Ishikawa (cell line): ENCODE results near the gene RBM38.

ENCODE experiments used
- CEBPB ChIP-seq: IDR thresholded peaks from 2 replicates; pipeline ENCODE4 v1.6.1; 2012
- CREB1 ChIP-seq: IDR thresholded peaks from 2 replicates; pipeline ENCODE4 v1.6.1; 2012; ENCODE audit warnings: low read depth
- EGR1 ChIP-seq: IDR thresholded peaks from 2 replicates; pipeline ENCODE4 v1.6.1; 2012
- EP300 ChIP-seq: IDR thresholded peaks from 2 replicates; pipeline ENCODE4 v1.6.1; 2012; ENCODE audit warnings: borderline replicate concordance
- FOXM1 ChIP-seq: IDR thresholded peaks from 2 replicates; pipeline ENCODE4 v1.6.1; 2012; ENCODE audit warnings: low read depth, borderline replicate concordance
- NFIC ChIP-seq: IDR thresholded peaks from 2 replicates; pipeline ENCODE4 v1.6.1; 2012
- RAD21 ChIP-seq: IDR thresholded peaks from 2 replicates; pipeline ENCODE4 v1.6.1; 2012; ENCODE audit warnings: low read depth
- TAF1 ChIP-seq: IDR thresholded peaks from 2 replicates; pipeline ENCODE4 v1.6.1; 2012; ENCODE audit warnings: low read depth, mild to moderate bottlenecking
- TCF12 ChIP-seq: IDR thresholded peaks from 2 replicates; pipeline ENCODE4 v1.6.1; 2012; ENCODE audit warnings: low read depth
- TEAD4 ChIP-seq: IDR thresholded peaks from 2 replicates; pipeline ENCODE4 v1.6.1; 2012
- YY1 ChIP-seq: IDR thresholded peaks from 2 replicates; pipeline ENCODE4 v1.6.1; 2012; ENCODE audit warnings: low read depth
- ZBTB7A ChIP-seq: IDR thresholded peaks from 2 replicates; pipeline ENCODE4 v1.6.1; 2012; ENCODE audit warnings: low read depth
- TF ChIP-seq, protein P1 (sequence below): IDR thresholded peaks from 2 replicates; pipeline ENCODE4 v1.6.1; 2012; ENCODE audit warnings: low read depth, mild to moderate bottlenecking
- TF ChIP-seq, protein P2 (sequence below): IDR thresholded peaks from 2 replicates; pipeline ENCODE4 v1.6.1; 2012
- TF ChIP-seq, protein P3 (sequence below): IDR thresholded peaks from 2 replicates; pipeline ENCODE4 v1.6.1; 2012

Gene RBM38

GRCh38 chr20:57390604-57391438 lies at the start of gene RBM38:
Gene RBM38 (plus strand): TSS chr20:57391396. CDS start chr20:57391582, 186 bp downstream.
- TF ChIP-seq, protein P1, sequence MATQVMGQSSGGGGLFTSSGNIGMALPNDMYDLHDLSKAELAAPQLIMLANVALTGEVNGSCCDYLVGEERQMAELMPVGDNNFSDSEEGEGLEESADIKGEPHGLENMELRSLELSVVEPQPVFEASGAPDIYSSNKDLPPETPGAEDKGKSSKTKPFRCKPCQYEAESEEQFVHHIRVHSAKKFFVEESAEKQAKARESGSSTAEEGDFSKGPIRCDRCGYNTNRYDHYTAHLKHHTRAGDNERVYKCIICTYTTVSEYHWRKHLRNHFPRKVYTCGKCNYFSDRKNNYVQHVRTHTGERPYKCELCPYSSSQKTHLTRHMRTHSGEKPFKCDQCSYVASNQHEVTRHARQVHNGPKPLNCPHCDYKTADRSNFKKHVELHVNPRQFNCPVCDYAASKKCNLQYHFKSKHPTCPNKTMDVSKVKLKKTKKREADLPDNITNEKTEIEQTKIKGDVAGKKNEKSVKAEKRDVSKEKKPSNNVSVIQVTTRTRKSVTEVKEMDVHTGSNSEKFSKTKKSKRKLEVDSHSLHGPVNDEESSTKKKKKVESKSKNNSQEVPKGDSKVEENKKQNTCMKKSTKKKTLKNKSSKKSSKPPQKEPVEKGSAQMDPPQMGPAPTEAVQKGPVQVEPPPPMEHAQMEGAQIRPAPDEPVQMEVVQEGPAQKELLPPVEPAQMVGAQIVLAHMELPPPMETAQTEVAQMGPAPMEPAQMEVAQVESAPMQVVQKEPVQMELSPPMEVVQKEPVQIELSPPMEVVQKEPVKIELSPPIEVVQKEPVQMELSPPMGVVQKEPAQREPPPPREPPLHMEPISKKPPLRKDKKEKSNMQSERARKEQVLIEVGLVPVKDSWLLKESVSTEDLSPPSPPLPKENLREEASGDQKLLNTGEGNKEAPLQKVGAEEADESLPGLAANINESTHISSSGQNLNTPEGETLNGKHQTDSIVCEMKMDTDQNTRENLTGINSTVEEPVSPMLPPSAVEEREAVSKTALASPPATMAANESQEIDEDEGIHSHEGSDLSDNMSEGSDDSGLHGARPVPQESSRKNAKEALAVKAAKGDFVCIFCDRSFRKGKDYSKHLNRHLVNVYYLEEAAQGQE = no peak
- TF ChIP-seq, protein P2, sequence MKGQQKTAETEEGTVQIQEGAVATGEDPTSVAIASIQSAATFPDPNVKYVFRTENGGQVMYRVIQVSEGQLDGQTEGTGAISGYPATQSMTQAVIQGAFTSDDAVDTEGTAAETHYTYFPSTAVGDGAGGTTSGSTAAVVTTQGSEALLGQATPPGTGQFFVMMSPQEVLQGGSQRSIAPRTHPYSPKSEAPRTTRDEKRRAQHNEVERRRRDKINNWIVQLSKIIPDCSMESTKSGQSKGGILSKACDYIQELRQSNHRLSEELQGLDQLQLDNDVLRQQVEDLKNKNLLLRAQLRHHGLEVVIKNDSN = no peak
- TF ChIP-seq EP300 = no peak
- no peak for TF ChIP-seq RAD21
- no peak for TF ChIP-seq EGR1
- no peak for TF ChIP-seq TEAD4
- TF ChIP-seq, protein P3, sequence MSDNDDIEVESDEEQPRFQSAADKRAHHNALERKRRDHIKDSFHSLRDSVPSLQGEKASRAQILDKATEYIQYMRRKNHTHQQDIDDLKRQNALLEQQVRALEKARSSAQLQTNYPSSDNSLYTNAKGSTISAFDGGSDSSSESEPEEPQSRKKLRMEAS = no peak
- TF ChIP-seq NFIC = no peak
- no peak for TF ChIP-seq CEBPB
- TF ChIP-seq CREB1 = no peak
- no peak for TF ChIP-seq FOXM1
- no peak for TF ChIP-seq TCF12
- no peak for TF ChIP-seq ZBTB7A
- TF ChIP-seq YY1 = no peak
- no peak for TF ChIP-seq TAF1

DNA sequence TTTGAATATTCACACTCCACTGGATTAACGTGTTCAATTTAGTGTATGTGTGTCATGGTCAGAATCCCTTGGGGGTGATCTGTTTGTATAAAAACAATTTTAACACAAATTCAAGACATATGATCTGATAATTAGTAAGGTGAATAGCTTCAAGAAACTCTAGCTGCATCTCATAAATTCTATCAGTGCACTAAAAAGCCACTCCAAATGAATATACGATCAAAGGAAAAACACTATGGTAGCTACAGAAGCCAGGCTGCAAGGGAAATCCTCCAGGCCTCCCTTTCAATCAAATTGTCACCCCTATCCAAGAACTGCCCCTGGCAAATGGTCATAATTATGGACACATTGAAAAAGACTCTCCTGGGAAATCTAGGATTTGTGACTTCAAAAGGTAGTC lies 49.5 kb upstream of the RBM38 start:
- TF ChIP-seq TCF12 (no peak), CREB1 (no peak), CEBPB (no peak), ZBTB7A (no peak), RAD21 (no peak), YY1 (no peak), TEAD4 (no peak), NFIC (no peak), TAF1 (no peak), EGR1 (no peak), EP300 (no peak), FOXM1 (no peak)
- TF ChIP-seq, protein P2 = no peak
- TF ChIP-seq, protein P1 = no peak
- TF ChIP-seq, protein P3 = no peak

DNA sequence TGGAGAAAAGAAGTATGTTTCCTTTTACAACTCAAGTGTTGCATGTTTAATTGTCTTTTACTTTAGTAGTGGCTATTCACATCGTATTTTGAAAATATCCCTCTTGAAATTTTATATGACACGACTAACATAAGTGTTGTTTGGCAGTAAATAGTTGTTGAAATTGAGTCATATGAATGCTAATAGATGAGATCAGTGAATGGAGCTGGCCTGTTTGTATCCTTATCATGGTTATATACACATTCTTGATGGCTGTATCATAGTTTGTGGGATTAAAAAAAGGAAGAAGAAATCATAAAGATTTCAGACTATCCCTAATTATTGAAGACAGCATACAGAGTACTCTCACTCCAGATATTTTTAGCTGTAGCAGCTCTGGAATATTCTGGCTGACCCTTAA lies 48.4 kb upstream of the RBM38 start:
- no peak for TF ChIP-seq RAD21

DNA sequence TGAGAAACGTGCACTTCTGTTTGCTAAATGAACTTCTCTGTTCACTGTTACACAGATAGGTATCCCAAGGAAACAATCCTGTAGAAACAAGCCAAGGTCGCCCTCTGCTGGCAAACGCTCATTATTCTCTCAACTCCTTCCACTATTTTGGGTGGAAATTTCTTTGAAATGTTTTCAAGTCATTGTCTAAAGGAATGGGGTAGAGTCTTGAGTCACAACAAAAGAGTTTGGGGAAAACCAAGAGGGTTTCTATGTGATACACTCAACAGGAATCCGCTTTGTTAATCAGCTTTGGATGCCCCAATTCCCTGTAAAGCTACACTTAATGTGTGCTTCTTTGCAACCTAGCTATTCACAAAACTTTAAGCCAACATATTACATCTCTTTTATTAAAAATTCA lies 44.7 kb upstream of the RBM38 start:
- TF ChIP-seq YY1 (no peak), RAD21 (peak; percentile 89)
- TF ChIP-seq, protein P2 = no peak

GRCh38 chr20:57347393-57347792 lies 43.8 kb upstream of the RBM38 start:
- TF ChIP-seq TAF1 (no peak), FOXM1 (no peak), ZBTB7A (no peak), CEBPB (no peak), EP300 (no peak), EGR1 (no peak), NFIC (no peak), YY1 (no peak)
- TF ChIP-seq, protein P3 = no peak
- TF ChIP-seq, protein P2 = no peak
